AG04450 (cell line): ENCODE measurements around the gene CDC25A. TPM values are rescaled to one million over a fixed set of nuclear protein-coding genes. Genes with fewer than 3 reads are reported as not detected.

Experiments
- CTCF ChIA-PET: fragments of 300-600, 350-600 bp; formaldehyde crosslinking; extraction: SDS; loops from one replicate; lab custom pipeline; 2022; ENCODE audit warnings: antibody characterized with exemption, inconsistent platforms; lab: Charles Lee
- POLR2A ChIA-PET: fragments of 350-600 bp; formaldehyde crosslinking; extraction: SDS; loops from one replicate; lab custom pipeline; 2021; ENCODE audit warnings: antibody characterized with exemption, inconsistent platforms; lab: Yijun Ruan, JAX
- DNase-seq: peaks from one replicate; pipeline ENCODE4 v3.0.0-alpha.2; 2011; ENCODE audit warnings: low read depth, low spot score
- H3K27ac ChIP-seq: one replicate; pipeline ENCODE4 v1.5.1; 2012; ENCODE audit warnings: low read depth, low read length, control low read depth
- H3K27me3 ChIP-seq: one replicate; pipeline ENCODE4 v1.6.0; 2012; ENCODE audit warnings: low read length; ENCODE audit not compliant: control insufficient read depth, insufficient read depth
- H3K4me3 ChIP-seq: 2 replicates; pipeline ENCODE4 v1.5.1; 2011; ENCODE audit warnings: mild to moderate bottlenecking, low read depth, low read length, control low read depth
- H3K9me3 ChIP-seq: 2 replicates; pipeline ENCODE4 v1.5.1; 2012; ENCODE audit warnings: low read length; ENCODE audit not compliant: control insufficient read depth, insufficient read depth
- polyA plus RNA-seq: library from polyadenylated mRNA; depleted of rRNA; stranded (reverse); fragments of >200 nt; gene quantifications from 2 replicates; pipeline ENCODE4 v1.2.3, GENCODE V29; 2011
- TF ChIP-seq, protein P1 (sequence below): IDR thresholded peaks from 2 replicates; pipeline ENCODE4 v1.5.1; 2011; ENCODE audit warnings: low read depth, low read length, control low read depth, inconsistent platforms

CDC25A gene
- polyA plus RNA-seq, 1 experiment: 2.1 TPM

DNA sequence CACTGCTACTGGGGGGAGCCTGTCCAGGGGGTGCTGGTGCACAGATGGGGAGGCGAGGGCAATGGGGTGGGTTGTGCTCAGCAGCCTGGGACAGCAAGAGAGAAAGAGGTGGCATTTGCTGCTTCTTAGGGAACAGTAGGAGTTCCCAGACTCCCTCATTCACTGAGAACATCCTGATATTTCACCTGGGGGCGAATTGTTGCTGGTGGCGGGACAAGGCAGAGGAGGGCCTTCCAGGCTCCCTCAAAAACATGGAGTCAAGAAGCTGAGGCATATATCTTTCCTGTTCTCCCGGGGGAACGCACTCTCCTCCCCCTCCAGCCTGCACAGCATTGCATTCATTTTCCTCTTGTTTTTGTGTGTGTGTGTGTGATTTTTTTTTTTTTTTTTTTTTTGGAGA, 65.7 kb downstream of the CDC25A start:
- CTCF ChIA-PET: interaction anchor here (1.0 kb wide), 2 partner anchors 9 to 35 kb away, joined by 3 to 4 read pairs; no protein-coding TSS in a partner anchor
- H3K9me3 ChIP-seq: no peaks in the 10 kb centered on the region
- no peak overlapping the region for H3K4me3 ChIP-seq
- TF ChIP-seq, protein P1, sequence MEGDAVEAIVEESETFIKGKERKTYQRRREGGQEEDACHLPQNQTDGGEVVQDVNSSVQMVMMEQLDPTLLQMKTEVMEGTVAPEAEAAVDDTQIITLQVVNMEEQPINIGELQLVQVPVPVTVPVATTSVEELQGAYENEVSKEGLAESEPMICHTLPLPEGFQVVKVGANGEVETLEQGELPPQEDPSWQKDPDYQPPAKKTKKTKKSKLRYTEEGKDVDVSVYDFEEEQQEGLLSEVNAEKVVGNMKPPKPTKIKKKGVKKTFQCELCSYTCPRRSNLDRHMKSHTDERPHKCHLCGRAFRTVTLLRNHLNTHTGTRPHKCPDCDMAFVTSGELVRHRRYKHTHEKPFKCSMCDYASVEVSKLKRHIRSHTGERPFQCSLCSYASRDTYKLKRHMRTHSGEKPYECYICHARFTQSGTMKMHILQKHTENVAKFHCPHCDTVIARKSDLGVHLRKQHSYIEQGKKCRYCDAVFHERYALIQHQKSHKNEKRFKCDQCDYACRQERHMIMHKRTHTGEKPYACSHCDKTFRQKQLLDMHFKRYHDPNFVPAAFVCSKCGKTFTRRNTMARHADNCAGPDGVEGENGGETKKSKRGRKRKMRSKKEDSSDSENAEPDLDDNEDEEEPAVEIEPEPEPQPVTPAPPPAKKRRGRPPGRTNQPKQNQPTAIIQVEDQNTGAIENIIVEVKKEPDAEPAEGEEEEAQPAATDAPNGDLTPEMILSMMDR: no peak
- H3K27ac ChIP-seq: no peak overlapping the region
- POLR2A ChIA-PET: no interaction called here
- DNase-seq: no peak
- H3K27me3 ChIP-seq: no peaks in the 10 kb centered on the region

DNA sequence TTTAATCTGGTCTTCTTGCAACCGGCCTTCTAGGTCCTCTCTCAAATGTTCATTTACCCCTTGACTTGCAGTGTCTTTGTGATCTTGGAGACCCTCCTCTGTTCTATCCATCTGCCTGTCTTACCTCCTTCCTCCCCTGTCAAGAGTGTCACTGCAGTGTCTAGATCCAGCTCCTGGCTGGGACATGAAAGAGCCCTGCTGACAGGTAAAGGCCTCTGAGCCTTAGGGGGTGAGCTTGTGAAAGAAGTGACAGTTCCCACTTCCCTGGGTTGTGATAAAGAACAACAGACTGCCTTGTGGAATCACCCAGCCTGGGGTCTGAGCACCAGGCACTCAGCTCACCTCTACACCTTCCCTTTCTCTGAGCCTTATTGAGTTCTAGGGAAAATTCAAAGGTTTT, 68.0 kb downstream of the CDC25A start:
- TF ChIP-seq, protein P1: no peak
- no peak for DNase-seq
- H3K9me3 ChIP-seq: no peaks in the 10 kb centered on the region
- ChIA-PET POLR2A (no interaction called here), CTCF (no interaction called here)
- H3K27me3 ChIP-seq: no peaks in the 10 kb centered on the region
- no peak overlapping the region for H3K4me3 ChIP-seq
- H3K27ac ChIP-seq: no peak overlapping the region

DNA sequence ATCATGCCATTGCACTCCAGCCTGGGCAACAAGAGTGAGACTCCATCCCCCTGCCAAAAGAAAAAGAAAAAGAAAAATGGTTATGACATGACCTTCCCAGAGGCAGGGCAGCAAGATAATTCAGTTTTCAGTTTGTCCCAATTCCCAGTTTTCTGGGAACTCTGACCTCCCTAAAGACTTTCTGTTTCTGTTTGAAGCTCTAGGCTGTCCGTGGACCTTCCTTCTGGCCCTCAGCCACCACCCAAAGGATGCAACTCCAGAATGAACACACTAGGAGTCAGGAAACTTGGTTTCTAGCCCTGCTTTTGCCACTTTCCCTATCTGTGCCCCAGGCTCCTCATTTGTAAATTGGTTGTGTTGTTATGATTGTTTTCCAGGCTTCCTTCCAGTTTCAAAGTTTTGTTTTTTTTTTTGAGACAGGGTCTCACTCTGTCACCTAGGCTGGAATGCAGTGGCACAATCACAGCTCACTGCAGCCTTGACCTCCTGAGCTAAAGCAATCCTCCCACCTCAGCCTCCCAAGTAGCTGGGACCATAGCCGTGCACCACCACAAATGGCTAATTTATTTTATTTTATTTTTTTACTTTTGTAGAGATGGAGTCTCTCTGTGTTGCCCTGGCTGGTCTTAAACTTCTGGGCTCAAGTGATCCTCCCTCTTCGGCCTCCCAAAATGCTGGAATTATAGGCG, 68.6 kb downstream of the CDC25A start:
- POLR2A ChIA-PET: no interaction called here

DNA sequence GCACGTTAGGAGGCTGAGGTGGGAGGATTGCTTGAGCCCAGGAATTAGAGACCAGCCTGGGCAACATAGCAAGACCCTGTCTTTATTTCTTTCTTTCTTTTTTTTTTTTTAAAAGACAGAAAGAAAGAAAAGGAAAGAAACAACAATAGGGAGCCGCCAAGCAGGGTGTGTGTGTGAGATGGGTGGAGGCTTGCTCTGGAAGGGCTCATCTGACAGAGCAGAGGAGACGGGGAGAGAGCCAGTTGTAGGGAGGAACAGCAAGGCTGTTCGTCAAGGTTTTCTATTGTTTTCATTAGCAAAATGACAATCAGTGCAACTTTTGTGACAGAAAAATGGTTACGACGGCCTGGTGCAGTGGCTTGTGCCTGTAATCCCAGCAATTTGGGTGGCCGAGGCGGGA, 69.3 kb downstream of the CDC25A start:
- Histone ChIP-seq H3K27me3 (no peaks in the 10 kb centered on the region), H3K4me3 (no peak overlapping the region), H3K9me3 (no peaks in the 10 kb centered on the region), H3K27ac (no peak overlapping the region)
- ChIA-PET POLR2A (no interaction called here), CTCF (no interaction called here)
- TF ChIP-seq, protein P1: no peak
- DNase-seq: no peak

More for the DNA sequence above, 68.6 kb downstream of the CDC25A start:
- CTCF ChIA-PET: no interaction called here
- H3K27ac ChIP-seq: no peak overlapping the region
- no peak overlapping the region for H3K4me3 ChIP-seq
- TF ChIP-seq, protein P1: no peak
- no peaks in the 10 kb centered on the region for H3K27me3 ChIP-seq
- no peaks in the 10 kb centered on the region for H3K9me3 ChIP-seq
- no peak for DNase-seq

DNA sequence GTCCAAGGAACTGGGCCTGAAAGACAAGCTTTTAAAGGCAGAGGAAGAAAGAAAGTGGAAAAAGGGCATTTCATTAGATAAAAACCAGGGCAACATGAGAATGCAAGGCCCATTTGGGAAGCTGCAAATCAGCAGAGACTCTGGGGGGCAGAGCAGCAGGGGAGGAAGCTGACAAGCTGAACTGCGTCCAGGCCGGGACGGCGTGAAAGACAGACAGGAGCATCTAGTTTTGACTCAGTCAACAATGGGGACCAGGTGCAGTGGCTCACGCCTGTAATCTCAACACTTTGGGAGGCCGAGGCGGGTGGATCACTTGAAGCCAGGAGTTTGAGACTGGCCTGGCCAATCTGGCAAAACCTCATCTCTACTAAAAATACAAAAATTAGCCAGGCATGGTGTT, 69.9 kb downstream of the CDC25A start:
- CTCF ChIA-PET: no interaction called here
- H3K9me3 ChIP-seq: no peaks in the 10 kb centered on the region
- POLR2A ChIA-PET: no interaction called here
- no peak overlapping the region for H3K4me3 ChIP-seq
- H3K27ac ChIP-seq: no peak overlapping the region
- no peak for DNase-seq
- H3K27me3 ChIP-seq: no peaks in the 10 kb centered on the region
- TF ChIP-seq, protein P1: no peak
